Measurements from ENCODE around the gene DHRS4L2.

The DHRS4L2 gene

DNA sequence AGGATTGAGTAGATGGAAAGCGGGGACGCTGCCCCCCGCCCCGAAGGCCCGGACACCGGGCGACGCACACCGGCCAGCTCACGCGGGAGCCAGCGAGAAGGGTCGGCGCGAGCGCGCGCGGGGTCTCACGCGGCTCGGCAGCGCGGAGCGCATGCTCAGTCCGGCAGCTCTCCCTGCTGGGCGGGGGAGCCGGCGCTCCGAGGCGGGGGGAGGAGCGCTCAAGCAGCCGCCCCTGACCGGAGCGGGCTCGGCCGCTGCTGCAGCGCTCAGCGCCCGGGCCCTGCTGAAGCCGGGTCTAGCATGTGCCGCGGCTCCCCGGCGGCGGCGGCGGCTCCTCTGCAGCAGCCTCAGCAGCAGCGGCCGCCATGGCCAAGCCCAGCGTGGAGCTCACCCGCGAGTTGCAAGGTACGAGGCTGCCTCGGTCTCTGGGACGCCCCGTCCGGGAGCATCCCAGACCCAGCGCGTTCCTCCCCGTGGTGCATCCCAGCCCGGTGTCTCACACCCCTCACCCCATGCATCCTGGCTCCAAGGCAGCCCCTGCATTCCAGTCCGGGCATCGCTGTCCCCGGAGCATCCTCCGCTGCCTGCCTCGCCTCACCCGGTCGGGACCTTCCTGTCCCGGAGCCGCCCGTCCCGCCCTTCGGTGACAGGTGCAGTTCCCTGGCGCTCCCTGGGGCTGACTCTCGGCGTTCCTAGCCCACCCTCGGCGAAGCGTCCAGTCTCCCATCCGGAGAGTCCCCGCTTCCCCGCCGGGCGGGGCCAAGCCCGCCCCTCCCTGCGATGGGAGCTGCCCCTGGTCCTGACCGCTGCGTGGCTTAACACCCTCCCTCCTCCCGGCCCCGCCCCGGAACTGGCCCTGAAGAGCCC is 63.3 kb downstream of the DHRS4L2 start, which contains the start of gene CARMIL3:
Gene CARMIL3, plus strand, starts transcription at position 221 of the 867 bp plus-strand sequence. Its CDS starts 145 bp downstream, at position 366.
- in situ Hi-C loops (cut with HindIII; ENCODE audit: low sequenced_read_pairs), result no loop called here

DNA sequence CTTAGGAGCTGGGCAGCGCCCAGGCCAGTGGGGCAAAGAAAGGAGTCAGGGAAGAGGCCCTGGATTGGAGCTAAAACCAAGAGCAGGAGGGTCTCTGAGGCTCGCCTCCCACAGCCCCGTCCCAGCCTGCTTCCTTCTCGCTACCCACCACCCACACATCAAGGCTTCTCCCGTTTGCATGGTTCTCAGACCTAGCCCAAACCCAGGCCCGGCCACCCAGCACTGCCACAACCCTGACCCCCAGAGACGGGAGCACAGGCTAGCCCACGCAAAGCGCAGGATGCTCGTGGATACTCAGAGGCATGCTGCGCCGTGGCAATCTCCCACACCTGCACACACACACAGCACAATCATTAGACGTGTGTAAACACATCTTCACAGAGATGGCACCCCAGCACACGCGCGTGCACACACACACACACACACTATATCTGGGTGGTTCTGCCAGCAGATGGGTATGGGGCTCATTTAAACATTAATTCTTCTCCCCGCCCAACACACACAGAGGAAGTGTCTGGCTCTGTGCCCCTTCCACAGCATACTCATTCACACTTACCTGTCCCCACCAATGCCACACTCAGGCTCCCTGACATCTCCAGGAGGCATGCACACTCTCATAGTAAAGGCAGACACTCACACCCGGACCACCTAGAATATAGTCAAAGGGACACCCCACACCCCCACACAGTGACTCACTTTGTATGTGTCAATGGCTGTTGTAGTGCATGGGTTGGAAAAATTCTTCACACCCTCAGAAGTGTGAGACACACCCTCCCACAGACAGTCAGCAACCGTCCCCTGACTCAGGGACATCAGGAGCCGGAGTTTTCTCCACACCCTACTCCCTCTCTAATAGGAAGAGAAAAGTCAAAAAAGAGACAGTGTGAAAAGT is 64.2 kb downstream of the DHRS4L2 start:
- in situ Hi-C loops (cut with HindIII; ENCODE audit: low sequenced_read_pairs), result no loop called here

DNA sequence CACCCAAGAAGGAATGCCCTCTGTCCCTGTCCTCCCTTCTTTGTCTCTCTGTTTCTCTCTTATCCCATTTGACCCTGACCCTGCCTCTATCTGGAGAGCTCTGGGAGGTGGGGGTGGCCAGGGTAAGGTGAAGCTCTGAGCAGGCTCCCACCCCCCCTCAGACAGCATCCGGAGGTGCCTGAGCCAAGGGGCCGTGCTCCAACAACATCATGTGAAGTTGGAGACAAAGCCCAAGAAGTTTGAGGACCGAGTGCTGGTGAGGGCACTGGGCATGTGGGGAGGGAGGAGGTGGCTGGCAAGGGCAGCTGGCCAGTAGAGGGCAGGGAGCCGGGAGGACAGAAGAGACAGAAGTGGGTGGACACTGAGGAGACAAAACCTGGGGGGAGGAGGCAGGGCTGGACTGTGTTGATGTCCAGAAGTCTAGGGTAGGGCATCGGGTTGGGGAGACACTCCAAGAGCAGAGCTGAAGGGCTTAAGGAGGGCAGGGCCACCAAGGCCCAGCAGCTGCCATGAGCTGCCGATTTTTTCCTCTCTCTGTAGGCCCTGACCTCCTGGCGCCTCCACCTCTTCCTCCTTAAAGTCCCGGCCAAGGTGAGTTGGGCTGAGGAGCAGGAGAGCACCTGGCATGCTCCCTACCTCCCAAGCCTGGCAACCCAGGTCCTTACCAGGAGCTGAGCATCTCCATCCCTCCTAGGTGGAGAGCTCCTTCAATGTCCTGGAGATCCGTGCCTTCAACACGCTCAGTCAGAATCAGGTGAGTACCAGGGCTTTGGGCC is 65.0 kb downstream of the DHRS4L2 start:
- in situ Hi-C loops (cut with HindIII; ENCODE audit: low sequenced_read_pairs), result no loop called here

DNA sequence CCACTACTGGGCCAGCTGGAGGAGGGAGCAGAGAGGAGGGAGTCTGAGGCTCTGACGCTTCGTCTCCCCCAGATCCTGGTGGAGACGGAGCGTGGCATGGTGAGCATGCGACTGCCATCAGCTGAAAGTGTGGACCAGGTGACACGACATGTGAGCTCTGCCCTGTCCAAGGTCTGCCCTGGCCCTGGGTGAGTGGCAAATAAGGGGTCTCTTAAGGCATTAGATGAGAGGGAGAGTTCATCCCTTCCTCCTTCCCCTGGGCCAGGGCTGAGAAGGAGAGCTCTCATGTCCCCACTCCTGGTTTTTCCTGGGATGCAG is 65.6 kb downstream of the DHRS4L2 start:
- in situ Hi-C loops (cut with HindIII; ENCODE audit: low sequenced_read_pairs), result no loop called here

DNA sequence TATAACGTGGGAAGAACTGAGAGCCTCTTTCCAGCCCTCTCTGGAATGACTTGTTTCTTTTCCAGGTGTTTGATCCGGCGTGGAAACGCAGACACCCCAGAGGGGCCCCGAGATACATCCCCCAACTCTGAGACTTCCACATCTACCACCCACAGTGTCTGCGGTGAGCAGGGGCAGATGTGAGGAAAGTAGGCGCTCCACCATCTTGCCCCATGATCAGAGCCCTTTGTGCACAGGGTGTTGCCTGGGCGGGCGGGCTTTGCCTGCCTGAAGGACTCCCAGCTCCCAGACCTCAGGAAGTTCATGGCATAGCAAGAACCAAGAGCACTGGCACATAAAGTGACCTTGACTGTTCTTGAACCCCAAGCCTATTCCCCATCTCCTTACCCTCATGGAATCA is 65.9 kb downstream of the DHRS4L2 start:
- in situ Hi-C loops (cut with HindIII; ENCODE audit: low sequenced_read_pairs), result no loop called here

All from DLD1 (cell line).